CD4-positive, alpha-beta T cell (primary cell): ENCODE measurements around the gene DHDH. TPM values are rescaled to one million over a fixed set of nuclear protein-coding genes. Genes with fewer than 3 reads are reported as not detected.

Source experiments
- ATAC-seq: fragments of 200-7000 bp; cut with Tn5 transposase; one replicate; pipeline ENCODE4 v1.10.0; 2022; ENCODE audit warnings: mild to moderate bottlenecking; ENCODE audit not compliant: poor library complexity
- CTCF ChIA-PET: fragments of 350-600 bp; sonication (Branson Sonifier 250); formaldehyde crosslinking; loops from one replicate; lab custom pipeline; 2021; ENCODE audit warnings: antibody characterized with exemption, inconsistent platforms; lab: Charles Lee
- POLR2A ChIA-PET: fragments of 350-600 bp; sonication (Branson Sonifier 250); formaldehyde crosslinking; loops from one replicate; lab custom pipeline; 2021; ENCODE audit warnings: antibody characterized with exemption, inconsistent platforms; lab: Charles Lee
- DNase-seq, 14 experiments: peaks; one replicate each; pipeline ENCODE4 v3.0.0-alpha.2; 2013 to 2020; ENCODE audit warnings: mixed read lengths in 2 of 14
- H3K27ac ChIP-seq, 2 donors: one replicate each; pipeline versions ENCODE4 v1.5.1 to v1.7.0; 2013; ENCODE audit warnings: low read length in 2 of 2, low read depth in 1 of 2, mild to moderate bottlenecking in 1 of 2
- H3K27me3 ChIP-seq, 2 experiments: 1 replicate in 1 of 2; 2 replicates in 1 of 2; pipeline versions ENCODE4 v1.6.1 to v1.7.0; 2013; ENCODE audit warnings: low read length in 2 of 2, control low read depth in 1 of 2, mild to moderate bottlenecking in 1 of 2, moderate library complexity in 1 of 2; ENCODE audit not compliant: insufficient read depth in 2 of 2, control insufficient read depth in 1 of 2
- H3K36me3 ChIP-seq: one replicate; pipeline ENCODE4 v1.6.1; 2013; ENCODE audit warnings: low read length, control low read depth; ENCODE audit not compliant: insufficient read depth
- H3K4me1 ChIP-seq: one replicate; pipeline ENCODE4 v1.6.1; 2013; ENCODE audit warnings: low read length, control low read depth; ENCODE audit not compliant: insufficient read depth
- H3K4me3 ChIP-seq: one replicate; pipeline ENCODE4 v1.5.1; 2013; ENCODE audit warnings: mild to moderate bottlenecking, low read length, moderate library complexity
- H3K9me3 ChIP-seq, 2 experiments: 1 replicate in 1 of 2; 2 replicates in 1 of 2; pipeline versions ENCODE4 v1.6.1 to v1.7.0; 2013; ENCODE audit warnings: low read length in 2 of 2, mild to moderate bottlenecking in 2 of 2, control low read depth in 1 of 2, moderate library complexity in 1 of 2; ENCODE audit not compliant: control insufficient read depth in 1 of 2, insufficient read depth in 1 of 2
- H3K27ac Mint-ChIP-seq: one replicate; pipeline ENCODE4 v1.8.0; 2020; ENCODE audit warnings: mixed read lengths
- H3K27me3 Mint-ChIP-seq: one replicate; pipeline ENCODE4 v1.8.0; 2021; ENCODE audit warnings: mixed read lengths
- H3K36me3 Mint-ChIP-seq: one replicate; pipeline ENCODE4 v1.8.0; 2021; ENCODE audit warnings: low read depth, mixed read lengths
- H3K4me1 Mint-ChIP-seq: one replicate; pipeline ENCODE4 v1.8.0; 2021; ENCODE audit warnings: low read depth, mixed read lengths
- H3K4me3 Mint-ChIP-seq: one replicate; pipeline ENCODE4 v1.8.0; 2020; ENCODE audit warnings: mild to moderate bottlenecking, mixed read lengths
- H3K9me3 Mint-ChIP-seq: one replicate; pipeline ENCODE4 v1.8.0; 2020; ENCODE audit warnings: mixed read lengths
- intact Hi-C, 2 experiments: fragments of 100-400 bp; cut with DNase I in 1 of 2; cut with micrococcal nuclease in 1 of 2; formaldehyde crosslinking; loops; one replicate each; pipeline versions ENCODE4 v1.15.1 to v1.9.0; 2023 to 2025; cut with DNase I, micrococcal nuclease
- total RNA-seq, 174 experiments: library from RNA in 2 of 174; stranded (reverse) in 2 of 174; gene quantifications; one replicate each; pipeline ENCODE4 v1.2.3 and lab custom pipeline; 2021 to 2026
- TF ChIP-seq, protein P1 (sequence below): fragments of 200-600 bp; IDR thresholded peaks from one replicate; pipeline ENCODE4 v1.8.0; 2022; ENCODE audit warnings: antibody characterized with exemption, mild to moderate bottlenecking

Gene DHDH
- total RNA-seq, 2 experiments from 2014 or later, result 1.1 to 1.8 TPM

DNA sequence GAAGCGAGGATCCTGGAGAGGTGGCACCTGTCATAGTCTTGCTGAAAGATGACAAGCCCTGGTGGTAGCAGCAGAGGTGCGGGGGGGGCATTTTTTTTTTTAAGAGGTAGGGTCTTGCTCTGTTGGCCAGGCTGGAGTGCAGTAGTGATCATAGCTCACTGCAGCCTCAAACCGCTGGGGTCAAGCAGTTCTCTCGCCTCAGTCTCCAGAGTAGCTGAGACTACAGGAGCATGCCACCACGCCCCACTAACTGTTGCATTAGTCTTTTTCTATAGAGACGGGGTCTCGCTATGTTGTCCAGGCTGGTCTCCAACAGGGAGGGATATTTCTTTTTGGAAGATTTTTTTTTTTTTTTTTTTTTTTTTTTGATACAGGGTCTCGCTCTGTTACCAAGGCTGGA, 24.5 kb downstream of the DHDH start:
- DNase-seq (no peak), ATAC-seq (no peak)
- H3K4me1 ChIP-seq, result peaks cover 47% of the 10 kb centered on the region
- H3K27me3 Mint-ChIP-seq, result no peaks in the 10 kb centered on the region
- peak overlapping the region; percentile 71 for H3K4me3 Mint-ChIP-seq
- no peak overlapping the region for H3K4me3 ChIP-seq
- H3K27ac ChIP-seq, result no peak overlapping the region
- no peaks in the 10 kb centered on the region for H3K36me3 ChIP-seq
- peak overlapping the region; percentile 7 for H3K27ac Mint-ChIP-seq
- H3K27me3 ChIP-seq, result no peaks in the 10 kb centered on the region
- CTCF ChIA-PET, result interaction anchor here (0.7 kb wide), 1 partner anchor 34 kb away, joined by 3 read pairs; no protein-coding TSS in a partner anchor
- TF ChIP-seq, protein P1, sequence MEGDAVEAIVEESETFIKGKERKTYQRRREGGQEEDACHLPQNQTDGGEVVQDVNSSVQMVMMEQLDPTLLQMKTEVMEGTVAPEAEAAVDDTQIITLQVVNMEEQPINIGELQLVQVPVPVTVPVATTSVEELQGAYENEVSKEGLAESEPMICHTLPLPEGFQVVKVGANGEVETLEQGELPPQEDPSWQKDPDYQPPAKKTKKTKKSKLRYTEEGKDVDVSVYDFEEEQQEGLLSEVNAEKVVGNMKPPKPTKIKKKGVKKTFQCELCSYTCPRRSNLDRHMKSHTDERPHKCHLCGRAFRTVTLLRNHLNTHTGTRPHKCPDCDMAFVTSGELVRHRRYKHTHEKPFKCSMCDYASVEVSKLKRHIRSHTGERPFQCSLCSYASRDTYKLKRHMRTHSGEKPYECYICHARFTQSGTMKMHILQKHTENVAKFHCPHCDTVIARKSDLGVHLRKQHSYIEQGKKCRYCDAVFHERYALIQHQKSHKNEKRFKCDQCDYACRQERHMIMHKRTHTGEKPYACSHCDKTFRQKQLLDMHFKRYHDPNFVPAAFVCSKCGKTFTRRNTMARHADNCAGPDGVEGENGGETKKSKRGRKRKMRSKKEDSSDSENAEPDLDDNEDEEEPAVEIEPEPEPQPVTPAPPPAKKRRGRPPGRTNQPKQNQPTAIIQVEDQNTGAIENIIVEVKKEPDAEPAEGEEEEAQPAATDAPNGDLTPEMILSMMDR, result no peak
- peaks cover 12% of the 10 kb centered on the region for H3K36me3 Mint-ChIP-seq
- intact Hi-C loops, result no loop called here
- POLR2A ChIA-PET, result no interaction called here
- no peaks in the 10 kb centered on the region for H3K9me3 ChIP-seq
- H3K4me1 Mint-ChIP-seq, result peaks cover 45% of the 10 kb centered on the region
- H3K9me3 Mint-ChIP-seq, result no peaks in the 10 kb centered on the region

GRCh38 chr19:48959341-48960239, 26.1 kb downstream of the DHDH start:
- intact Hi-C loops, result no loop called here
- H3K4me3 ChIP-seq, result no peak overlapping the region
- H3K27me3 ChIP-seq, result no peaks in the 10 kb centered on the region
- Mint-ChIP-seq H3K9me3 (no peaks in the 10 kb centered on the region), H3K27me3 (no peaks in the 10 kb centered on the region), H3K36me3 (peaks cover 12% of the 10 kb centered on the region), H3K4me1 (peaks cover 55% of the 10 kb centered on the region), H3K27ac (no peak overlapping the region), H3K4me3 (no peak overlapping the region)
- ChIA-PET CTCF (interaction anchor here (0.9 kb wide), 1 partner anchor 11 kb away, joined by 3 read pairs; no protein-coding TSS in a partner anchor), POLR2A (interaction anchor here (0.6 to 1.0 kb wide), 3 partner anchors 11 to 27 kb away, joined by 3 to 8 read pairs (median 5); partner anchors contain the start of gene DHDH)
- ATAC-seq (no peak), DNase-seq (peak in 2 of 14 experiments; percentile 28 to 40)
- no peak overlapping the region for H3K27ac ChIP-seq
- H3K4me1 ChIP-seq, result peaks cover 58% of the 10 kb centered on the region
- no peaks in the 10 kb centered on the region for H3K9me3 ChIP-seq
- TF ChIP-seq, protein P1, result no peak
- no peaks in the 10 kb centered on the region for H3K36me3 ChIP-seq

GRCh38 chr19:48961051-48961649, 27.7 kb downstream of the DHDH start:
- H3K27ac ChIP-seq, result no peak overlapping the region
- ChIA-PET CTCF (interaction anchor here (1.1 kb wide), 1 partner anchor 10 kb away, joined by 5 read pairs; no protein-coding TSS in a partner anchor), POLR2A (interaction anchor here (1.0 to 1.5 kb wide), 3 partner anchors 8 to 89 kb away, joined by 3 to 5 read pairs (median 4); partner anchors contain the start of gene PPP1R15A)
- H3K36me3 Mint-ChIP-seq, result peaks cover 24% of the 10 kb centered on the region
- peak overlapping the region; percentile 76 for H3K27ac Mint-ChIP-seq
- intact Hi-C loops, result no loop called here
- H3K4me1 ChIP-seq, result peaks cover 56% of the 10 kb centered on the region
- H3K9me3 Mint-ChIP-seq, result no peaks in the 10 kb centered on the region
- H3K4me3 Mint-ChIP-seq, result peak overlapping the region; percentile 60
- TF ChIP-seq, protein P1, result no peak
- no peak for DNase-seq
- H3K4me1 Mint-ChIP-seq, result peaks cover 59% of the 10 kb centered on the region
- no peaks in the 10 kb centered on the region for H3K9me3 ChIP-seq
- peaks cover 0 to 2% of the 10 kb centered on the region in 2 experiments for H3K27me3 ChIP-seq
- H3K4me3 ChIP-seq, result no peak overlapping the region
- H3K36me3 ChIP-seq, result peaks cover 2% of the 10 kb centered on the region
- ATAC-seq, result no peak
- H3K27me3 Mint-ChIP-seq, result no peaks in the 10 kb centered on the region
